NCI-H2107 treated with DMSO at 0.1 percent for 48 hours (cell line): ENCODE results near the gene RUBCN.
"Not testable (repeated sequence)": the region's sequence is repeated elsewhere in the genome, so short reads cannot be mapped to it uniquely, and the experiment has no call there.

Experiments used
- DNase-seq: peaks from one replicate; lab custom pipeline; 2025; ENCODE audit not compliant: unreplicated experiment; lab: John Stamatoyannopoulos, UW

RUBCN gene

DNA sequence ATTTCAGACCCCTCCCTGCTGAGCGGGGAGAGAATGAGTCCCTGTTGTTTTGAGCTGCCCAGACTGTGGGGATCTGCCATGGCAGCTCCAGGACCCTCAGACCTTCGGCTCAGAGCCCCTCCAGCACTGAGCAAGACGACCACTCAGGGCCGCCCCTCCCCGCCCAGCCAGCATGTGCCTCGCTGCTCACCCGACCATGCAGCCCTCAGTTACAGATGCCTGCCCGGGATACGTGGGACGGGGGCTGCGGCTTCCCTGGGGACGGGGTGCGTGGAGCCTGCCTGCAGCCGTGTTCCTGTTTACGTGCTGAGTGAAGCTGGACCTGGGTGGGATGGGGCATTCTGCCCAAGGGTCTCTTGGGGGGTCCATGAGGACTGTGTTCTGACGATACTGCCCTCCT, 77.0 kb downstream of the RUBCN start:
- DNase-seq = not testable (repeated sequence)

DNA sequence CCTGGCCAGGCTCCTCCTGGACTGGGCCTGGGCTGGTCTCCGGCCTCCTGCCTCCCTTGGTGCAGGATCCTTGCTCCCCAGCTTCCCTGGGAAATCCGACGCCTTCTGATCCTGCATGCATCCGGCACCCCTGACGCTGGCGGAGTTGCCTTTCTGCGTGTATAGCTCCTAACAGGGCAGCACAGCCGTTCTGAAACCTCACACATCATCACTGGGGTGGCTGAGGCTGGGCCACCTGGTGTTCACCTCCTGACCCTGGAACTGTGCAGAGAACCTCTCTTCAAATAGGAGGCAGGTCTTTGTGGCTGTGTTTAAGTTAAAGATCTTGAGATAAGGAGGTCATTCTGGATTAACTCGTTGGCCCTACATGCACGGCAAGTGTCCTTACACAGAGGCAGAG, 77.6 kb downstream of the RUBCN start:
- DNase-seq = not testable (repeated sequence)

GRCh38 chr3:197658706-197659105, 78.0 kb downstream of the RUBCN start:
- not testable (repeated sequence) for DNase-seq

DNA sequence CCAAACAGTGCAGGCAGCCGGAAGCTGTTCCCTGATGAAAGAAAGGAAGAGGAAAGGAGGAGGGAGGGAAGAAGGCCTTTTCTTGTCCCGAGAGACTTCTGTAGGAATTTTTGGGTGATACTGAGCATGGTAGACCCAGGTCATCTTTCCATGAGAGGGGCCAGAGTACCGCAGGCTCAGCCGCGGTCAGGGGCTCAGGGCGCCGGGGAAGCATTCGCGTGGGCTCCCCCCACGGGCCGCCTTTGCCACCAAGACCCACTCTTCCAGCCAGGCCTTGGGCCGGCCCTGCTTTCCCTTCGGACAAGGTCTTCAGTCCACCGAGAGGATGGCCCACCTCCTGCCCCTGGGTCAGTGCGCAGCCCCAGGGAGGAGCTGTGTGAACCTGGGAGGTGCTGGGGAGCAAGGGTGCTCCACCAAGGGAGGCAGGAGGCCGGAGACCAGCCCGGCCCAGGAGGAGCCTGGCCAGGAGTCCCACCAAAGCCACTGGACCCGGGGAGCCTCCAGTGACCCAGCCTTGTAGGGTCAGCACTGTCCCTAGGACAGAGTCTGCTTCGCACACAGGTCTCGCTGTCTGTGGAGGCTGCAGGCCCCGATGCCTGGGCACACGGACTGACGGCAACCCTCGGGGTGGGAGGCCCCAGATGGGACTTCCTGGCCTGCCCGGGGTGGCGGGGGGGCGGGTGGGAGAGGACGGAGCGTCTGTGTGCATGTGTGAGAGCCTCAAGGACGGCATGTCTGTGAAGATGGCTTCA, 79.0 kb downstream of the RUBCN start:
- DNase-seq = not testable (repeated sequence)

GRCh38 chr3:197656960-197657359, 79.7 kb downstream of the RUBCN start:
- not testable (repeated sequence) for DNase-seq

DNA sequence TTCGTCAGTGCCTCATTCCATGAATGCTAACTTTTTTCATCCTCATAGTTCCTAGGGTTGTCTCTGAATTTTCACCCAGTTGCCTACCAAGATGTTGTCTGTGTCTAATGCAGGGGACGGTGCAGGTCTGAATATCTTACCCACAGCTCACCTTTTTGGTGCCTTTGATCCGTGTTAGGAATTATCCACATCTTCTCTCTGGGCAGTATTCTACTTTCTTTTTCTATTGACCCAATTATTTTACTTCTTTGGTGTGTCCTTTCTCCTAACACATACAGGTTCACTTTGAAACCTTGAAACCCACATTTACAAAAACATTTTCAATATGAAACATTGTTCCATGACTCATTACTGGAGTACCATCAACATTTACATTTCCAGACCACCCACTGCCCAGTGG, 80.6 kb downstream of the RUBCN start:
- not testable (repeated sequence) for DNase-seq

GRCh38 chr3:197654998-197655330, 81.7 kb downstream of the RUBCN start:
- DNase-seq = not testable (repeated sequence)

GRCh38 chr3:197654090-197654997, 82.4 kb downstream of the RUBCN start:
- not testable (repeated sequence) for DNase-seq

GRCh38 chr3:197652860-197653259, 83.8 kb downstream of the RUBCN start:
- not testable (repeated sequence) for DNase-seq

- not testable (repeated sequence) for DNase-seq
Observed at GRCh38 chr3:197647649-197648048, 89.1 kb downstream of the RUBCN start.

DNA sequence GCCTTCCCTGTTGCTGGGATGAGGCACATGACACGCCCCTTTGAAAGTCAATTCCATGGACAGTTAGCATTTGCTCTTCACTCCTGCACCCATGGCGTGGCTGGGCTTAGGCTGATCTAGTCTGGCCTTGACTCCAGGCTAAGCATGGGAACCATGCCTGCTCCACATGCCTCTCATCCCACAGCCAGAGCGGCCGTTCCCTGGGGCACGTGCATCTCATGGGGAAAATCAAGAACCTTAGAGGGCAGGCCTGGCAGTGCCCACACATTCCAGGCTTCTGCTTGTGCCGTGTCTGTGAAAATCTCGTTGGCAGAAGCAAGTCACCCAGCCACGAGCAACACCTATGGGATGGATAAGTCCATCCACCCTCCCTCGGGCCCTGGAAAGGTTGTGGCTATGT, 89.5 kb downstream of the RUBCN start:
- not testable (repeated sequence) for DNase-seq

DNA sequence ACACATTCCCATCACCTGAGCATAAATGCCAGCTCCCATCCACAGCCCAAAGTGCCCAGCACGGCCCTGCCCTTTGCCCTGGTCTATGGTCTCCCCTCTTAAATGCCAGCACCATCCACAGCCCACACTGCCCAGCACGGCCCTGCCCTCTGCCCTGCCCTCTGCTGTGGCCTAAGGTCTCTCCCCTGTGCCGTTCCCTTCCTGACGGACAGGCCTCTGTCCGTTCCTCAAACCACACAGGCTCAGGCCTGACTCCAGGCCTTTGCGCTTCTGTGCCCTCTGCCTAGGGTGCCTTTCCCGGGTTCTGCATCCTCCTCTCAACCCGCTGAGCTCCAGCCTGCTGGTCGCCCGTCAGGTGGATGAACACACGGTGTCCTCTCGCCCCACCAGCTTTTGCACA, 90.4 kb downstream of the RUBCN start:
- DNase-seq = not testable (repeated sequence)

GRCh38 chr3:197637556-197637955, 99.1 kb downstream of the RUBCN start:
- not testable (repeated sequence) for DNase-seq

DNA sequence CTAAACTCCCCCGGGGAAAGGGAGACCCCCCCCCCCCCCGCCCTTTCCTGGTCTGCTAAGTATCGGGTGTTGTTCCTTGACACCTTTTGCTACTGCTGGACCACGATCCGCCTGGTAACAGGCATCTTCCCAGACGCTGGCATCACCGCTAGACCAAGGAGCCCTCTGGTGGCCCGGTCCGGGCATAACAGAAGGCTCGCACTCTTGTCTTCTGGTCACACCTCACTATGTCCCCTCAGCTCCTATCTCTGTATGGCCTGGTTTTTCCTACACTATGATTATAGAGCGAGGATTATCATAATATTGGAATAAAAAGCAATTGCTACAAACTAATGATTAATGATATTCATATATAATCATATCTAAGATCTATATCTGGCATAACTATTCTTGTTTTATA, 104.7 kb downstream of the RUBCN start:
- not testable (repeated sequence) for DNase-seq

DNA sequence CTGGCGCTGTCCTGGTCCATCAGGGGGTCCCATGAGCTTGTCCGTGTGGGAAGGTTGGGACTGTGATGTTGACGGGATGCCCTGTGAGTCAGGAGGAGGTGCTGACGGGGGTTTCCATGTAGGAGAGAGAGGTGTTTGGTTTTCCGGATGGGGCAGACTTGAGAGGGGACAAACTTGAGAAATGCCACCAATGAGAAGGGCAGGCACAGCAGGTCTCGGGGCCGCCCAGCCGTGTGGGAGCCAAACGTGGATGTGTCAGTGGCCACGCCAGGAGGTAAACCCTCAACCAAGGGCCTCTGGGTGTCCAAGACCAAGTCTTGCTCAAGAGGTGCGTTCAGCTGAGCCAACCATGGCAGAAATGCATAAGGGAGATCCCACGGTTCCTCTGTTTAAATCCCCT, 105.9 kb downstream of the RUBCN start:
- not testable (repeated sequence) for DNase-seq

DNA sequence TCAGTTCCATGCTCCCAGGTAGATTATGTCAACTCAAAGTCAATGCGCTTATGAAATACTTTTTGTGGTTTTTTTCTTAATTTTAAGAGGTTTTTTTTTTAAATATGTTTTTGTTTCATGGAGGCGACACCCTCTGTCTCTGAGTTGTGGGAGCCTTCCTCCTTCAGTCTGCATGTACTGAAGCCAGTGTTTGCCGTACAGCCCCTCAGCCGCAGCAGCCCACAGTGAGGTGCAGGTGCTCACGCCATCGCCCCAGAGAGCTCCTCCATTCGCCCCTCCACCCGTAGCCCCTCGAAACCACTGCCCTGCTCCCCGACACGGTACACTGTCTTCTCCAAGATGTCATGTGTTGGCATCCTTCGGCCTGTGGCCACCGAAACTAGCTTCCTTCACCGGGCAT, 107.4 kb downstream of the RUBCN start:
- not testable (repeated sequence) for DNase-seq

- not testable (repeated sequence) for DNase-seq
Observed at GRCh38 chr3:197627772-197628523, 108.8 kb downstream of the RUBCN start.

DNA sequence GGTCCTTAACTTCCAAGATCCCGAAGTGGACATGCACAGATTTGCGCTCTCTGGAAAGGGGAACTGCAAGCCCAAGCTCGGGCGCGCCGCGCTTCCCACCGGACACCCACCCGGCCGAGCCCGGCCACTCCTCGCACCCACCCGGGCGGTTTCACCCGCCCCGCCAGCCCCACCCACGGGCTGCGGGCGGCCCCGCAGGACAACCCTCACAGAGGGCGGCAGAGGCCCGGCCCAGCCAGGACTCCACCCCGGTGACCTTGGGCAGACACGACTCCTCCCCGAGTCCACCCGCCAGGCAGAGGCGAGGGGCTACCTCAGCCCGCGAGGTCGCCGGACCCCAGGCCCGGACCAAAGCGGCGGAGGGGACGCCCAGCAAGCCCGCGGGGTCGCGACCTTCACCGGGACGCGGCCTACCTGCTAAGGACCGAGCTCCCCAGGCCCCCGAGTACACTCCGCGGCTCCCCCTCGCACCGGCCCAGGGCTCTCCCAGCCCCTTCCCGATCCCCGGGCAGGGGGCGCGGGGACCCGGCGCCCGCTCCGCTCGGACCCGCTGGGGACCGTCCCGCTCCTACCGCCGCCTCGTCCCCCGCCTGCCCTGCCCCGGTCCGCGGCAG, 109.4 kb downstream of the RUBCN start:
- DNase-seq = not testable (repeated sequence)

GRCh38 chr3:197626404-197627157, 110.1 kb downstream of the RUBCN start:
- not testable (repeated sequence) for DNase-seq

DNA sequence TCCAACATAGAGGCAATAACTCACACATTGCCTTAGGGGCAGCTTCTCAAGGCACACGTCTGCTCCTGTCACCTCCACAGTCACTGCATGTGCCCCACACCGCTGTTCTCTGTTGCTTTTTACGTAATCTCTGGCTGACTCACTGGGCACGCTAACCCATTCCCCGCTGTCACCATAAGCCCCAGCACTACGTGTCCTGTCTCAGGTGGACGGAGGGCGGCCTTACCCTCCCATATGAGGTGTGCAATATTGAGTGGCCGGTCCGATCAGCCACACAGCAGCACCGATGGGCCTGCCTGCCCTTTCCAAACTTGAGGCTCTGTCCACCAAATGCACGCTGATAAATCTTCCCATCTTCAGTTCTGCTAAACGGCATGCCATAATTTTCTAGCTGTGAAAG, 115.2 kb downstream of the RUBCN start:
- not testable (repeated sequence) for DNase-seq
